Liver (tissue), 9 donors: ENCODE measurements around the gene CACNB1. TPM values are rescaled to one million over a fixed set of nuclear protein-coding genes. Genes with fewer than 3 reads are reported as not detected.
A peak's percentile ranks its signal among the peaks of the same experiment; 100 is the strongest.

Experiments used
- DNase-seq: peaks from one replicate; pipeline ENCODE4 v3.0.0-alpha.2; 2017; ENCODE audit warnings: low spot score
- H3K27ac ChIP-seq, 2 donors: one replicate each; pipeline ENCODE4 v1.7.0; 2013; ENCODE audit warnings: inconsistent platforms in 2 of 2, low read length in 2 of 2, control low read depth in 1 of 2, low read depth in 1 of 2, mild to moderate bottlenecking in 1 of 2
- H3K27me3 ChIP-seq, 4 donors: one replicate each; pipeline versions ENCODE4 v1.6.1 to v1.7.0; 2013; ENCODE audit warnings: low read length in 3 of 4, inconsistent platforms in 1 of 4, mild to moderate bottlenecking in 1 of 4, moderate library complexity in 1 of 4; ENCODE audit not compliant: control insufficient read depth in 4 of 4, insufficient read depth in 4 of 4
- H3K36me3 ChIP-seq, 4 donors: one replicate each; pipeline versions ENCODE4 v1.6.1 to v1.7.0; 2013; ENCODE audit warnings: low read length in 3 of 4, mild to moderate bottlenecking in 3 of 4, low read depth in 1 of 4, moderate library complexity in 1 of 4; ENCODE audit not compliant: control insufficient read depth in 4 of 4, insufficient read depth in 3 of 4
- H3K4me1 ChIP-seq, 4 donors: one replicate each; pipeline versions ENCODE4 v1.6.1 to v1.7.0; 2013; ENCODE audit warnings: low read length in 3 of 4, mild to moderate bottlenecking in 3 of 4, moderate library complexity in 1 of 4; ENCODE audit not compliant: control insufficient read depth in 4 of 4, insufficient read depth in 4 of 4
- H3K4me3 ChIP-seq, 3 donors: one replicate each; pipeline versions ENCODE4 v1.6.1 to v1.7.0; 2013; ENCODE audit warnings: low read length in 3 of 3, control low read depth in 1 of 3, low read depth in 1 of 3, mild to moderate bottlenecking in 1 of 3
- H3K9ac ChIP-seq, 2 donors: one replicate each; pipeline ENCODE4 v1.7.0; 2013; ENCODE audit warnings: low read length in 2 of 2, mild to moderate bottlenecking in 2 of 2, moderate library complexity in 2 of 2, control low read depth in 1 of 2, low read depth in 1 of 2
- H3K9me3 ChIP-seq, 4 donors: one replicate each; pipeline versions ENCODE4 v1.6.1 to v1.7.0; 2013; ENCODE audit warnings: low read length in 3 of 4; ENCODE audit not compliant: control insufficient read depth in 4 of 4
- CTCF ChIP-seq: fragments of 150-350 bp; IDR thresholded peaks from 2 replicates; pipeline ENCODE4 v1.5.1; 2017; ENCODE audit warnings: improper control_type of control experiment, low read depth, low read length; ENCODE audit not compliant: missing input control
- EGR1 ChIP-seq, 2 donors: IDR thresholded peaks; 2 replicates each; pipeline ENCODE4 v1.6.1; 2016 to 2018; ENCODE audit warnings: antibody characterized with exemption in 2 of 2, low read depth in 2 of 2
- FOXA1 ChIP-seq: IDR thresholded peaks from 2 replicates; pipeline ENCODE4 v1.6.1; 2016; ENCODE audit warnings: antibody characterized with exemption
- FOXA2 ChIP-seq: IDR thresholded peaks from 2 replicates; pipeline ENCODE4 v1.6.1; 2016; ENCODE audit warnings: antibody characterized with exemption
- GABPA ChIP-seq, 2 donors: IDR thresholded peaks in 1 of 2; conservative IDR thresholded peaks in 1 of 2; 2 replicates each; pipeline ENCODE4 v1.6.1; 2016; ENCODE audit warnings: antibody characterized with exemption in 2 of 2, mild to moderate bottlenecking in 1 of 2, moderate library complexity in 1 of 2
- HNF4G ChIP-seq: IDR thresholded peaks from 2 replicates; pipeline ENCODE4 v1.6.1; 2016; ENCODE audit warnings: antibody characterized with exemption
- MAX ChIP-seq: IDR thresholded peaks from 2 replicates; pipeline ENCODE4 v1.6.1; 2016; ENCODE audit warnings: antibody characterized with exemption
- NR2F2 ChIP-seq: IDR thresholded peaks from 2 replicates; pipeline ENCODE4 v1.6.1; 2016; ENCODE audit warnings: antibody characterized with exemption
- RAD21 ChIP-seq, 2 donors: IDR thresholded peaks; 2 replicates each; pipeline ENCODE4 v1.6.1; 2016; ENCODE audit warnings: antibody characterized with exemption in 2 of 2, mild to moderate bottlenecking in 2 of 2
- REST ChIP-seq: IDR thresholded peaks from 2 replicates; pipeline ENCODE4 v1.6.1; 2016; ENCODE audit warnings: antibody characterized with exemption, mild to moderate bottlenecking
- RXRA ChIP-seq, 2 donors: IDR thresholded peaks; 2 replicates each; pipeline ENCODE4 v1.6.1; 2017 to 2018; ENCODE audit warnings: antibody characterized with exemption in 2 of 2, mild to moderate bottlenecking in 1 of 2
- SP1 ChIP-seq: IDR thresholded peaks from 2 replicates; pipeline ENCODE4 v1.6.1; 2018; ENCODE audit warnings: antibody characterized with exemption, mild to moderate bottlenecking
- TAF1 ChIP-seq: conservative IDR thresholded peaks from 2 replicates; pipeline ENCODE4 v1.6.1; 2016; ENCODE audit warnings: antibody characterized with exemption, mild to moderate bottlenecking
- YY1 ChIP-seq: IDR thresholded peaks from 2 replicates; pipeline ENCODE4 v1.6.1; 2016; ENCODE audit warnings: antibody characterized with exemption, mild to moderate bottlenecking
- WGBS: extraction: QIAGEN DNeasy Blood & Tissue Kit; methylation state at CpG from one replicate; pipeline ENCODE4 v1.1.7; 2013; 5-methylcytosine and 5-hydroxymethylcytosine counted together
- polyA plus RNA-seq, 2 donors: library from polyadenylated mRNA; stranded (reverse) in 1 of 2; unstranded in 1 of 2; fragments of 200-250 nt in 1 of 2; fragments of >200 nt in 1 of 2; fragmentation: Nextera tagmentation in 1 of 2; extraction: Ambion mirVana in 1 of 2; gene quantifications; one replicate each; pipeline versions ENCODE4 v1.2.1 to v1.2.3, GENCODE V29; 2013 to 2015
- total RNA-seq, 2 donors: library from RNA; depleted of rRNA; stranded (reverse); fragments of >200 nt; gene quantifications; one replicate each; pipeline ENCODE4 v1.2.3, GENCODE V29; 2014
- donor health status: healthy.
- donor health status: healthy.
- donor health status: healthy.
- donor health status: healthy.
- donor health status: healthy.

Gene CACNB1
- total and polyA plus RNA-seq, 4 donors = 0.05 to 1.3 (median 0.26) TPM

GRCh38 chr17:39200070-39200879 lies 2.8 kb upstream of the CACNB1 start, which contains the start of gene RPL19:
RPL19 (plus strand) TSS chr17:39200283; CDS start chr17:39200345, 62 bp downstream.
- Histone ChIP-seq H3K9ac (peak within 1 kb of the TSS; percentile 96 to 99), H3K9me3 (no peaks in the 10 kb centered on the region), H3K4me3 (peak within 1 kb of the TSS; percentile 85 to 89 (median 87)), H3K27ac (peak within 1 kb of the TSS; percentile 94 to 99), H3K4me1 (peaks cover 7 to 22% (median 15%) of the 10 kb centered on the region in 4 donors), H3K36me3 (peaks cover 15 to 37% (median 31%) of the 10 kb centered on the region in 4 donors), H3K27me3 (no peaks in the 10 kb centered on the region)
- under 1% methylated on average over 52 of the region's 52 CpGs for WGBS
- peak; percentile 82 for DNase-seq
- TF ChIP-seq RXRA (IDR thresholded peaks at IDR 0.05) (no peak), HNF4G (no peak), TAF1 (peak; percentile 63), SP1 (peak; percentile 49), REST (peak; percentile 77), CTCF (no peak), MAX (peak; percentile 73), RAD21 (IDR thresholded peaks at IDR 0.05) (peak; percentile 12 to 18), GABPA (IDR thresholded peaks at IDR 0.05 in 1 of 2, conservative IDR thresholded peaks at IDR 0.05 in 1 of 2) (peak in 1 of 2 donors; percentile 84), FOXA1 (no peak), NR2F2 (no peak), YY1 (peak; percentile 85)

- no peaks in the 10 kb centered on the region for H3K9me3 ChIP-seq
- 1% methylated on average over 10 of the region's 10 CpGs for WGBS
- peak; percentile 78 for DNase-seq
- peak overlapping the region; percentile 94 to 99 for H3K27ac ChIP-seq
- H3K4me1 ChIP-seq = peaks cover 7 to 22% (median 15%) of the 10 kb centered on the region in 4 donors
- peak overlapping the region; percentile 85 to 89 (median 87) for H3K4me3 ChIP-seq
- no peaks in the 10 kb centered on the region for H3K27me3 ChIP-seq
- H3K9ac ChIP-seq = peak overlapping the region; percentile 96 to 99
- H3K36me3 ChIP-seq = peaks cover 15 to 32% (median 27%) of the 10 kb centered on the region in 4 donors
- TF ChIP-seq RXRA (IDR thresholded peaks at IDR 0.05) = peak in 1 of 2 donors; percentile 6
- peak in 1 of 2 donors; percentile 21 for TF ChIP-seq EGR1 (IDR thresholded peaks at IDR 0.05; ENCODE audit: low read depth in 2 of 2)
- no peak for TF ChIP-seq MAX
- TF ChIP-seq FOXA2 = no peak
- TF ChIP-seq GABPA (IDR thresholded peaks at IDR 0.05 in 1 of 2, conservative IDR thresholded peaks at IDR 0.05 in 1 of 2) = peak; percentile 67 to 93
Measured at GRCh38 chr17:39199820-39200069, 2.3 kb upstream of the CACNB1 start.
